DND-41 (cell line): ENCODE data around the gene HRH2.

Experiments used
- CTCF ChIP-seq: IDR thresholded peaks from 2 replicates; pipeline ENCODE4 v1.5.1; 2012; ENCODE audit warnings: borderline replicate concordance, low read length, moderate library complexity, mild to moderate bottlenecking; ENCODE audit not compliant: poor library complexity, severe bottlenecking; ENCODE audit errors: extremely low read depth
- EZH2 ChIP-seq: IDR thresholded peaks from 3 replicates; pipeline ENCODE4 v1.6.1; 2012; ENCODE audit warnings: borderline replicate concordance, low read depth, mild to moderate bottlenecking, moderate library complexity, low read length, inconsistent platforms; ENCODE audit not compliant: severe bottlenecking

DNA sequence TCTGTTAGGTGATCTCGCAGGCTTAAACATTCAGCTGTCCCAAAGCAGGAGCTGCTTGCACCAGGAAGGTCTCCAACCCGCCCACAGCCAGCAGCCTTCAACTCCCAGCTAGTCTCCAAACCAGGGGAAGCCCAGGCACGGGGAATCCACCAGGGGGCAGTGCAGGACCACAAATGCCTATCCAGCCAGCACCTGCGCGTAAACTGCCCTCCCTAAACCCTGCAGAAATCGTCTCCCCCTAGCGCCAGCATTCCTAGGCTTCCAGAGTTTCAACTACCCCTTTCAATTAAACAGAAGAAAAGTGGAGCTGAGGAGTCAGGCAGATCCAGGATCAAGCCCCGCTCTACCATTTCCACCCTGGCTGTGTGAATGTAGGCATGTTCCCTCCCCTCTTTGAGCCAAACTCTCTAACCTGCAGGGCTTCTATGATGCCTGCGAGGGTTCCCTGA, 72.0 kb downstream of the HRH2 start:
- peak; percentile 95 for TF ChIP-seq CTCF
- TF ChIP-seq EZH2, result no peak
